Neural cell (in vitro differentiated cells): ENCODE measurements around the gene PTPRS. TPM values are rescaled to one million over a fixed set of nuclear protein-coding genes. Genes with fewer than 3 reads are reported as not detected.

Experiments
- H2AFZ ChIP-seq: fragments of 200-600, 300-800 bp; sonication (generic), shearing (Covaris generic); 2 replicates; pipeline ENCODE4 v1.6.0; 2014; ENCODE audit warnings: low read depth, mild to moderate bottlenecking, antibody characterized with exemption, low read length, moderate library complexity
- H3F3A ChIP-seq: fragments of 200-600 bp; shearing (Covaris generic); 2 replicates; pipeline ENCODE4 v1.6.1; 2016; ENCODE audit warnings: mild to moderate bottlenecking, moderate library complexity, mixed read lengths, antibody characterized with exemption, low read length; ENCODE audit not compliant: insufficient read depth, poor library complexity, severe bottlenecking
- H3K27ac ChIP-seq: fragments of 200-600, 300-800 bp; sonication (generic), shearing (Covaris generic); 2 replicates; pipeline ENCODE4 v1.5.1; 2014; ENCODE audit warnings: mild to moderate bottlenecking, low read length, moderate library complexity
- H3K27me3 ChIP-seq: fragments of 300-800, 200-600 bp; sonication (generic), shearing (Covaris generic); 2 replicates; pipeline ENCODE4 v1.6.0; 2014; ENCODE audit warnings: mild to moderate bottlenecking, low read depth, low read length, moderate library complexity; ENCODE audit not compliant: insufficient read depth
- H3K36me3 ChIP-seq: fragments of 300-800, 200-600 bp; sonication (generic), shearing (Covaris generic); 2 replicates; pipeline ENCODE4 v1.5.1; 2014; ENCODE audit warnings: mild to moderate bottlenecking, antibody characterized with exemption, low read length, moderate library complexity; ENCODE audit not compliant: insufficient read depth
- H3K4me2 ChIP-seq: fragments of 300-800, 200-600 bp; sonication (generic), shearing (Covaris generic); 2 replicates; pipeline ENCODE4 v1.6.0; 2014; ENCODE audit warnings: mild to moderate bottlenecking, low read length
- H3K4me3 ChIP-seq: fragments of 300-800, 200-600 bp; sonication (generic), shearing (Covaris generic); 2 replicates; pipeline ENCODE4 v1.5.1; 2014; ENCODE audit warnings: mild to moderate bottlenecking, low read length, moderate library complexity
- H3K79me2 ChIP-seq: fragments of 200-600 bp; shearing (Covaris generic); replicated peaks from 2 replicates; pipeline ENCODE4 v1.6.0; 2014; ENCODE audit warnings: mild to moderate bottlenecking, low read length, moderate library complexity; ENCODE audit not compliant: insufficient read depth
- H3K9ac ChIP-seq: fragments of 300-800, 200-600 bp; sonication (generic), shearing (Covaris generic); 2 replicates; pipeline ENCODE4 v1.6.1; 2016; ENCODE audit warnings: mild to moderate bottlenecking, low read length, mixed read lengths
- H3K9me2 ChIP-seq: fragments of 200-600 bp; shearing (Covaris generic); 2 replicates; pipeline ENCODE4 v1.6.1; 2016; ENCODE audit warnings: mild to moderate bottlenecking, low read length, mixed read lengths; ENCODE audit not compliant: insufficient read depth
- H3K9me3 ChIP-seq: fragments of 200-600, 300-800 bp; sonication (generic), shearing (Covaris generic); 2 replicates; pipeline ENCODE4 v1.6.1; 2016; ENCODE audit warnings: mild to moderate bottlenecking, mixed run types, low read length, moderate library complexity, mixed read lengths
- H4K20me1 ChIP-seq: fragments of 200-600 bp; shearing (Covaris generic); 2 replicates; pipeline ENCODE4 v1.6.1; 2016; ENCODE audit warnings: mild to moderate bottlenecking, mixed run types; ENCODE audit not compliant: insufficient read depth
- EP300 ChIP-seq: fragments of 450-650 bp; conservative IDR thresholded peaks from 2 replicates; pipeline ENCODE4 v1.6.1; 2014; ENCODE audit warnings: antibody characterized with exemption, mild to moderate bottlenecking, moderate library complexity; ENCODE audit not compliant: poor library complexity, severe bottlenecking
- EZH2 ChIP-seq: fragments of 200-600, 300-800 bp; shearing (Covaris generic), sonication (generic); IDR thresholded peaks from 2 replicates; pipeline ENCODE4 v1.6.1; 2014; ENCODE audit warnings: antibody characterized with exemption, low read length, borderline replicate concordance, mild to moderate bottlenecking; ENCODE audit not compliant: insufficient read depth, poor library complexity, severe bottlenecking
- MXI1 ChIP-seq: fragments of 450-650 bp; conservative IDR thresholded peaks from 2 replicates; pipeline ENCODE4 v1.6.1; 2014; ENCODE audit warnings: antibody characterized with exemption, mild to moderate bottlenecking; ENCODE audit not compliant: poor library complexity, severe bottlenecking
- POLR2AphosphoS5 ChIP-seq: IDR thresholded peaks from 2 replicates; pipeline ENCODE4 v1.6.1; 2012
- RAD21 ChIP-seq: fragments of 450-650 bp; conservative IDR thresholded peaks from 2 replicates; pipeline ENCODE4 v1.6.1; 2014; ENCODE audit warnings: antibody characterized with exemption, mild to moderate bottlenecking, moderate library complexity
- SMC3 ChIP-seq: fragments of 450-650 bp; conservative IDR thresholded peaks from 2 replicates; pipeline ENCODE4 v1.6.1; 2014; ENCODE audit warnings: antibody characterized with exemption, mild to moderate bottlenecking, moderate library complexity; ENCODE audit not compliant: poor library complexity
- TAF1 ChIP-seq: IDR thresholded peaks from 2 replicates; pipeline ENCODE4 v1.6.1; 2012; ENCODE audit warnings: low read depth
- polyA plus RNA-seq: library from polyadenylated mRNA; depleted of rRNA; stranded (reverse); fragments of >200 nt; gene quantifications from 2 replicates; pipeline ENCODE4 v1.2.3, GENCODE V29; 2014
- TF ChIP-seq, protein P1 (sequence below): fragments of 450-650 bp; IDR thresholded peaks from 2 replicates; pipeline ENCODE4 v1.5.1; 2014; ENCODE audit warnings: antibody characterized with exemption, mild to moderate bottlenecking, moderate library complexity; ENCODE audit not compliant: poor library complexity, severe bottlenecking
- TF ChIP-seq, protein P2 (sequence below): IDR thresholded peaks from 2 replicates; pipeline ENCODE4 v1.6.1; 2012; ENCODE audit warnings: borderline replicate concordance

Gene PTPRS
- polyA plus RNA-seq, 1 donor from 2014 or later: 121 TPM

- Histone ChIP-seq H3K36me3 (no peaks in the 10 kb centered on the region), H3K9me3 (no peaks in the 10 kb centered on the region), H3K4me3 (no peak overlapping the region), H3K9ac (no peak overlapping the region), H3K27ac (no peak overlapping the region), H3F3A (no peaks in the 10 kb centered on the region), H4K20me1 (peaks cover 71% of the 10 kb centered on the region), H3K79me2 (peaks cover 92% of the 10 kb centered on the region), H3K4me2 (no peak overlapping the region), H2AFZ (no peak overlapping the region), H3K27me3 (no peaks in the 10 kb centered on the region), H3K9me2 (no peaks in the 10 kb centered on the region)
- TF ChIP-seq, protein P1, sequence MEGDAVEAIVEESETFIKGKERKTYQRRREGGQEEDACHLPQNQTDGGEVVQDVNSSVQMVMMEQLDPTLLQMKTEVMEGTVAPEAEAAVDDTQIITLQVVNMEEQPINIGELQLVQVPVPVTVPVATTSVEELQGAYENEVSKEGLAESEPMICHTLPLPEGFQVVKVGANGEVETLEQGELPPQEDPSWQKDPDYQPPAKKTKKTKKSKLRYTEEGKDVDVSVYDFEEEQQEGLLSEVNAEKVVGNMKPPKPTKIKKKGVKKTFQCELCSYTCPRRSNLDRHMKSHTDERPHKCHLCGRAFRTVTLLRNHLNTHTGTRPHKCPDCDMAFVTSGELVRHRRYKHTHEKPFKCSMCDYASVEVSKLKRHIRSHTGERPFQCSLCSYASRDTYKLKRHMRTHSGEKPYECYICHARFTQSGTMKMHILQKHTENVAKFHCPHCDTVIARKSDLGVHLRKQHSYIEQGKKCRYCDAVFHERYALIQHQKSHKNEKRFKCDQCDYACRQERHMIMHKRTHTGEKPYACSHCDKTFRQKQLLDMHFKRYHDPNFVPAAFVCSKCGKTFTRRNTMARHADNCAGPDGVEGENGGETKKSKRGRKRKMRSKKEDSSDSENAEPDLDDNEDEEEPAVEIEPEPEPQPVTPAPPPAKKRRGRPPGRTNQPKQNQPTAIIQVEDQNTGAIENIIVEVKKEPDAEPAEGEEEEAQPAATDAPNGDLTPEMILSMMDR: no peak
- no peak for TF ChIP-seq RAD21
Observed at GRCh38 chr19:5332501-5332900, 8.1 kb downstream of the PTPRS start.

- no peak overlapping the region for H3K27ac ChIP-seq
- no peaks in the 10 kb centered on the region for H3K9me3 ChIP-seq
- H2AFZ ChIP-seq: no peak overlapping the region
- peaks cover 91% of the 10 kb centered on the region for H3K79me2 ChIP-seq
- no peak overlapping the region for H3K9ac ChIP-seq
- no peaks in the 10 kb centered on the region for H3K27me3 ChIP-seq
- TF ChIP-seq TAF1 (no peak), SMC3 (no peak), EZH2 (no peak), POLR2AphosphoS5 (no peak), RAD21 (no peak), MXI1 (no peak), EP300 (no peak)
- TF ChIP-seq, protein P2, sequence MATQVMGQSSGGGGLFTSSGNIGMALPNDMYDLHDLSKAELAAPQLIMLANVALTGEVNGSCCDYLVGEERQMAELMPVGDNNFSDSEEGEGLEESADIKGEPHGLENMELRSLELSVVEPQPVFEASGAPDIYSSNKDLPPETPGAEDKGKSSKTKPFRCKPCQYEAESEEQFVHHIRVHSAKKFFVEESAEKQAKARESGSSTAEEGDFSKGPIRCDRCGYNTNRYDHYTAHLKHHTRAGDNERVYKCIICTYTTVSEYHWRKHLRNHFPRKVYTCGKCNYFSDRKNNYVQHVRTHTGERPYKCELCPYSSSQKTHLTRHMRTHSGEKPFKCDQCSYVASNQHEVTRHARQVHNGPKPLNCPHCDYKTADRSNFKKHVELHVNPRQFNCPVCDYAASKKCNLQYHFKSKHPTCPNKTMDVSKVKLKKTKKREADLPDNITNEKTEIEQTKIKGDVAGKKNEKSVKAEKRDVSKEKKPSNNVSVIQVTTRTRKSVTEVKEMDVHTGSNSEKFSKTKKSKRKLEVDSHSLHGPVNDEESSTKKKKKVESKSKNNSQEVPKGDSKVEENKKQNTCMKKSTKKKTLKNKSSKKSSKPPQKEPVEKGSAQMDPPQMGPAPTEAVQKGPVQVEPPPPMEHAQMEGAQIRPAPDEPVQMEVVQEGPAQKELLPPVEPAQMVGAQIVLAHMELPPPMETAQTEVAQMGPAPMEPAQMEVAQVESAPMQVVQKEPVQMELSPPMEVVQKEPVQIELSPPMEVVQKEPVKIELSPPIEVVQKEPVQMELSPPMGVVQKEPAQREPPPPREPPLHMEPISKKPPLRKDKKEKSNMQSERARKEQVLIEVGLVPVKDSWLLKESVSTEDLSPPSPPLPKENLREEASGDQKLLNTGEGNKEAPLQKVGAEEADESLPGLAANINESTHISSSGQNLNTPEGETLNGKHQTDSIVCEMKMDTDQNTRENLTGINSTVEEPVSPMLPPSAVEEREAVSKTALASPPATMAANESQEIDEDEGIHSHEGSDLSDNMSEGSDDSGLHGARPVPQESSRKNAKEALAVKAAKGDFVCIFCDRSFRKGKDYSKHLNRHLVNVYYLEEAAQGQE: no peak
- TF ChIP-seq, protein P1: no peak
- no peaks in the 10 kb centered on the region for H3K36me3 ChIP-seq
- peaks cover 74% of the 10 kb centered on the region for H4K20me1 ChIP-seq
- no peak overlapping the region for H3K4me2 ChIP-seq
- H3K9me2 ChIP-seq: no peaks in the 10 kb centered on the region
- no peaks in the 10 kb centered on the region for H3F3A ChIP-seq
- H3K4me3 ChIP-seq: no peak overlapping the region
Observed at GRCh38 chr19:5331790-5332189, 8.8 kb downstream of the PTPRS start.
